ENCODE results near the gene FBXO10.
A peak's percentile ranks its signal among the peaks of the same experiment; 100 is the strongest.

The FBXO10 gene

GRCh38 chr9:37575921-37576721 lies at the start of gene FBXO10:
FBXO10 (minus strand) TSS chr9:37576380; CDS start chr9:37541768, 34,612 bp downstream.
- DNase-seq: peak; percentile 71
- Mint-ChIP-seq H3K36me3 (peaks cover 6% of the 10 kb centered on the region), H3K4me1 (peaks cover 18% of the 10 kb centered on the region), H3K4me3 (peak within 1 kb of the TSS; percentile 83), H3K9me3 (no peaks in the 10 kb centered on the region), H3K27ac (peak within 1 kb of the TSS; percentile 77), H3K27me3 (peaks cover 6% of the 10 kb centered on the region)
- CTCF ChIA-PET: interaction anchor here (9.0 kb wide), 1 partner anchor 18 kb away, joined by 36 read pairs; the partner anchor contains the start of gene TOMM5

- Mint-ChIP-seq H3K4me3 (no peak overlapping the region), H3K9me3 (no peaks in the 10 kb centered on the region), H3K36me3 (no peaks in the 10 kb centered on the region), H3K4me1 (no peaks in the 10 kb centered on the region), H3K27ac (no peak overlapping the region), H3K27me3 (peaks cover 4% of the 10 kb centered on the region)
- no peak for DNase-seq
- CTCF ChIA-PET: interaction anchor here (0.8 kb wide), 1 partner anchor 751 kb away, joined by 3 read pairs; no protein-coding TSS in a partner anchor
Measured at GRCh38 chr9:37625758-37626147, 49.6 kb upstream of the FBXO10 start.

GRCh38 chr9:37625036-37625757 lies 49.0 kb upstream of the FBXO10 start:
- Mint-ChIP-seq H3K9me3 (no peaks in the 10 kb centered on the region), H3K4me1 (no peaks in the 10 kb centered on the region), H3K36me3 (no peaks in the 10 kb centered on the region), H3K27ac (no peak overlapping the region), H3K27me3 (peaks cover 4% of the 10 kb centered on the region), H3K4me3 (no peak overlapping the region)
- no peak for DNase-seq
- CTCF ChIA-PET: interaction anchor here (0.8 kb wide), 1 partner anchor 750 kb away, joined by 3 read pairs; no protein-coding TSS in a partner anchor

GRCh38 chr9:37624073-37624472 lies 47.9 kb upstream of the FBXO10 start:
- no peak overlapping the region for H3K4me3 Mint-ChIP-seq
- no peaks in the 10 kb centered on the region for H3K4me1 Mint-ChIP-seq
- CTCF ChIA-PET: no interaction called here
- no peak for DNase-seq
- H3K9me3 Mint-ChIP-seq: no peaks in the 10 kb centered on the region
- peaks cover 4% of the 10 kb centered on the region for H3K27me3 Mint-ChIP-seq
- H3K27ac Mint-ChIP-seq: no peak overlapping the region
- no peaks in the 10 kb centered on the region for H3K36me3 Mint-ChIP-seq

DNA sequence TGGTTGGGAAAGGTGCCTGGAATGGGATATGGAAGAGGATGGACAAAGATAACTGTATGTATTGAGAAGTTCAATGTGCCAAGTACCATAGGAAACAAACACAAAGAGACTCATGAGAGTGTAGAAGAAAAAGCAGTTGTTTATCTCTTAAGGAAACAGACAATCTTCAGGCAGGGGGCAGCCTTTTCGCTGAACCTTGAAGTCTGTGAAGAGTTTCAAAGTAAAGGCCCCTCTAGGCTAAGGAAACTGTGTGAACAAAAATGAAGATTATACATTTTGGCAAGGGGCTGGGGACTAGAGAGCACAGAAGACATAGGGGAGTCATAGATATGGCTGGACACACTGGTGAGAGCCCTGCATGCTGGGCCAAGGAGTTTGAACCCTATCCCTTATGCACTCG lies 47.1 kb upstream of the FBXO10 start:
- Mint-ChIP-seq H3K27ac (no peak overlapping the region), H3K27me3 (peaks cover 8% of the 10 kb centered on the region), H3K4me3 (no peak overlapping the region), H3K9me3 (no peaks in the 10 kb centered on the region), H3K4me1 (no peaks in the 10 kb centered on the region), H3K36me3 (no peaks in the 10 kb centered on the region)
- CTCF ChIA-PET: no interaction called here
- no peak for DNase-seq

- H3K4me1 Mint-ChIP-seq: peaks cover 3% of the 10 kb centered on the region
- CTCF ChIA-PET: no interaction called here
- H3K36me3 Mint-ChIP-seq: no peaks in the 10 kb centered on the region
- H3K9me3 Mint-ChIP-seq: no peaks in the 10 kb centered on the region
- H3K4me3 Mint-ChIP-seq: no peak overlapping the region
- peaks cover 9% of the 10 kb centered on the region for H3K27me3 Mint-ChIP-seq
- no peak for DNase-seq
- H3K27ac Mint-ChIP-seq: no peak overlapping the region
Measured at GRCh38 chr9:37622462-37622861, 46.3 kb upstream of the FBXO10 start.

DNA sequence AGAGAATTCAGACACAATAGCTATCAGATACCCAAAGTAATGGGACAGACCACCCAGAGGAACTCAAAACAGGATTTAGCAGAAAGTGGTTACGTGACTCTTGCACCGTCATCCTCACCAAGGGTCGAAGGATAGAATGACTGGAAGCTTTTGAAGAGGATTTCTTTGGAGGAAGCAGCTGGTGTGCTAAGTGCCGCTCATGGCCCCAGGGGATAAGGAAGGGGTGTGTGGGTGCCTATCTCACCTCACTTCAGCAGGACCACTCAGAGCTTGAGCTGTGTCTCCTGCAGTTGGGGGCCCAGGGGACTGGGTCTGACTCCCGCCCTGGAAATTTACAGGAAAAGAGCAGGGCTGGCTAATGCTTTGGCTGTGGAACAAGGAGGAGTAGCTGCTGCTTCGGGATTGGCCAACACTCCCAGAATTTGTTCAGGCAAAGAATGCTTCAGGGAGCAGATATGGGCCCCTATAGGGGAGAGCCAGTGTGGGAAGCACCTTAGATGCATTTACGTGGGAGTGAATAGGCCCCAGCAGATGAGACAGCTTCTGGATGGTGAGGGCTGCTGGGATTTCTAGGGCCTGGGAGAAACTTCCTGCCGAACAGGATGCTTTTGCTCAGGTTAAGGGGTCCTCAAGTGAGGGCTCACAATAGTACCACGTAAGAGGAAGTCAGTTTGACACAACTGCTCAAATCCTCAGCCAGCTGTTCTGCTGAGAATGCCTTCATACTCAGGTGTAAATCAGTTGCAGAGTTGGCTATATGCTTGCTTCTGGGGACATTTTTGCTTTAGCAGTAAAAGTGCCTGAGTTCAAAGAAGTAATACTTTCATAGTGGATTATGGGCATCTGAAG lies 45.3 kb upstream of the FBXO10 start:
- CTCF ChIA-PET: no interaction called here
- Mint-ChIP-seq H3K9me3 (no peaks in the 10 kb centered on the region), H3K4me3 (no peak overlapping the region)

GRCh38 chr9:37620396-37620795 lies 44.2 kb upstream of the FBXO10 start:
- Mint-ChIP-seq H3K27ac (no peak overlapping the region), H3K36me3 (no peaks in the 10 kb centered on the region), H3K9me3 (no peaks in the 10 kb centered on the region), H3K27me3 (peaks cover 9% of the 10 kb centered on the region), H3K4me3 (no peak overlapping the region), H3K4me1 (peaks cover 3% of the 10 kb centered on the region)
- no peak for DNase-seq
- CTCF ChIA-PET: interaction anchor here (0.8 kb wide), 1 partner anchor 665 kb away, joined by 3 read pairs; no protein-coding TSS in a partner anchor

More for the DNA sequence above, 45.3 kb upstream of the FBXO10 start:
- Mint-ChIP-seq H3K4me1 (peaks cover 3% of the 10 kb centered on the region), H3K27me3 (peaks cover 9% of the 10 kb centered on the region), H3K36me3 (no peaks in the 10 kb centered on the region), H3K27ac (no peak overlapping the region)
- no peak for DNase-seq

GRCh38 chr9:37619806-37620205 lies 43.6 kb upstream of the FBXO10 start:
- no peak for DNase-seq
- H3K9me3 Mint-ChIP-seq: no peaks in the 10 kb centered on the region
- H3K27ac Mint-ChIP-seq: no peak overlapping the region
- CTCF ChIA-PET: no interaction called here
- peaks cover 9% of the 10 kb centered on the region for H3K27me3 Mint-ChIP-seq
- H3K4me3 Mint-ChIP-seq: no peak overlapping the region
- H3K36me3 Mint-ChIP-seq: no peaks in the 10 kb centered on the region
- H3K4me1 Mint-ChIP-seq: peaks cover 3% of the 10 kb centered on the region

DNA sequence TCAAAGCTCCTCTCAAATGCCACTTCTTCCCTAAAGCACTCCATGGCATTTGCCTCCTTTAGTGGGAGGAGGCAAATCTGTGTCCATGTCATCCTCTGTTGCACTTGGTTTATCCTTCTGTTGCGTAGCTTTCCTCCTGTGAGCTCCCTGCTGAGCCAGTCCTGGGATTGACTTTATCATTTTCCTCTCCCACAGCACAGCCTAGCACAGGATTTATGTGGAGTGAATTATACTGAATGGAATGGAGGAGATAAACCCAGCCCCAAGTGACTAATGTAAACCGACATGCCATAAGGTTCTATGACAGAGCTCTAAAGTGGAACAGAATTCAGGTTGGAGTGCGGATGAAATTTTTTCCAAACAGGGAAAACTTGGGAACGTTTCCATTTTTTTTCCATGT lies 42.6 kb upstream of the FBXO10 start:
- Mint-ChIP-seq H3K9me3 (no peaks in the 10 kb centered on the region), H3K36me3 (no peaks in the 10 kb centered on the region), H3K4me3 (no peak overlapping the region), H3K4me1 (peaks cover 3% of the 10 kb centered on the region), H3K27me3 (peaks cover 13% of the 10 kb centered on the region), H3K27ac (no peak overlapping the region)
- DNase-seq: no peak
- CTCF ChIA-PET: no interaction called here

GRCh38 chr9:37617832-37618231 lies 41.7 kb upstream of the FBXO10 start:
- Mint-ChIP-seq H3K4me3 (no peak overlapping the region), H3K27ac (no peak overlapping the region), H3K9me3 (no peaks in the 10 kb centered on the region), H3K27me3 (peaks cover 14% of the 10 kb centered on the region), H3K36me3 (no peaks in the 10 kb centered on the region), H3K4me1 (peaks cover 3% of the 10 kb centered on the region)
- CTCF ChIA-PET: no interaction called here
- no peak for DNase-seq

DNA sequence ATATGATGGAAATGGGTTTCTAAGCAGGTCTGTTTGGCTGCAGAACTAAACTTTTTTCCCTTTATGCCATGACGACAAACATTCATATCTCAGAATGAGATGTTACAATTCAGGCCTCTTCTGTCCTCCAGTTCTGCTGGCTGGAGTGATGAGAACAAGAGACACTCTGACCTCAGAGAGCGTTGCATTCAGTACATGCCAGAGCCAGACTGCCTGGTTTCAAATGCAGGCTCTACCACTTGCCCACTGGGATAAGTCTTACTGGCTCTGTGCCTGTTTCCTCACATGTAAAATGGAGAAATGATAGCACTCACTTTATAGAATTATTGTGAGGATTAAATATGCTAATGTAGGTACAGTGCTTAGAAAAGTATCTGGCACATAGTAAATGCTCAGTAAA lies 41.0 kb upstream of the FBXO10 start:
- CTCF ChIA-PET: no interaction called here
- no peak overlapping the region for H3K27ac Mint-ChIP-seq
- DNase-seq: no peak
- peaks cover 3% of the 10 kb centered on the region for H3K4me1 Mint-ChIP-seq
- no peak overlapping the region for H3K4me3 Mint-ChIP-seq
- peaks cover 14% of the 10 kb centered on the region for H3K27me3 Mint-ChIP-seq
- no peaks in the 10 kb centered on the region for H3K9me3 Mint-ChIP-seq
- no peaks in the 10 kb centered on the region for H3K36me3 Mint-ChIP-seq

- CTCF ChIA-PET: no interaction called here
- Mint-ChIP-seq H3K36me3 (no peaks in the 10 kb centered on the region), H3K27me3 (peaks cover 21% of the 10 kb centered on the region), H3K9me3 (no peaks in the 10 kb centered on the region), H3K4me3 (no peak overlapping the region), H3K4me1 (no peaks in the 10 kb centered on the region), H3K27ac (no peak overlapping the region)
- DNase-seq: no peak
Measured at GRCh38 chr9:37611961-37612360, 35.8 kb upstream of the FBXO10 start.

- CTCF ChIA-PET: no interaction called here
- Mint-ChIP-seq H3K27ac (no peak overlapping the region), H3K4me3 (no peak overlapping the region)
Measured at GRCh38 chr9:37611014-37611413, 34.8 kb upstream of the FBXO10 start.

More at GRCh38 chr9:37611014-37611413, 34.8 kb upstream of the FBXO10 start:
- Mint-ChIP-seq H3K9me3 (no peaks in the 10 kb centered on the region), H3K4me1 (no peaks in the 10 kb centered on the region), H3K27me3 (peaks cover 25% of the 10 kb centered on the region), H3K36me3 (no peaks in the 10 kb centered on the region)
- no peak for DNase-seq

Data from activated naive CD4-positive, alpha-beta T cell treated with anti-CD3 and anti-CD28 coated beads, Interleukin-2, amount 10 ng/mL, durations not matched to agents 7 days and 5 days (primary cell).